MM.1S (cell line): ENCODE data around the gene MR1.

Experiments used
- CTCF ChIP-seq: fragments of 300-600 bp; sonication (generic); IDR thresholded peaks from 2 replicates; pipeline ENCODE4 v1.5.1; 2016; ENCODE audit warnings: antibody characterized with exemption, low read length, mixed read lengths
- EZH2phosphoT487 ChIP-seq: fragments of 300-600 bp; sonication (generic); IDR thresholded peaks from 2 replicates; pipeline ENCODE4 v1.6.1; 2018; ENCODE audit warnings: antibody characterized with exemption, low read length

- TF ChIP-seq CTCF (no peak), EZH2phosphoT487 (no peak)
Observed at GRCh38 chr1:181089676-181090544, 56.1 kb downstream of the MR1 start.
